Loucy (cell line): ENCODE results near the gene KYAT1.
"Not testable (repeated sequence)": the region's sequence is repeated elsewhere in the genome, so short reads cannot be mapped to it uniquely, and the experiment has no call there.

Experiments used
- H2AFZ ChIP-seq: fragments of 200-600 bp; sonication (generic); 2 replicates; pipeline ENCODE4 v1.6.0; 2016; ENCODE audit warnings: antibody characterized with exemption, mild to moderate bottlenecking, low read length, moderate library complexity
- H3F3A ChIP-seq: fragments of 200-600 bp; 2 replicates; pipeline ENCODE4 v1.6.0; 2016; ENCODE audit warnings: antibody characterized with exemption, low read depth, mild to moderate bottlenecking
- H3K27me3 ChIP-seq: fragments of 200-600 bp; sonication (generic); 2 replicates; pipeline ENCODE4 v1.6.1; 2014; ENCODE audit warnings: low read length, mild to moderate bottlenecking; ENCODE audit not compliant: insufficient read depth, poor library complexity, severe bottlenecking
- H3K36me3 ChIP-seq: fragments of 200-600 bp; sonication (generic); 2 replicates; pipeline ENCODE4 v1.6.1; 2016; ENCODE audit warnings: low read length; ENCODE audit not compliant: insufficient read depth
- H3K4me1 ChIP-seq: fragments of 200-600 bp; sonication (generic); 2 replicates; pipeline ENCODE4 v1.5.1; 2014; ENCODE audit warnings: low read length, mild to moderate bottlenecking; ENCODE audit not compliant: insufficient read depth, poor library complexity, severe bottlenecking
- H3K4me2 ChIP-seq: fragments of 200-600 bp; sonication (generic); 2 replicates; pipeline ENCODE4 v1.6.0; 2014; ENCODE audit warnings: antibody characterized with exemption, low read length, low read depth, mild to moderate bottlenecking; ENCODE audit not compliant: poor library complexity, severe bottlenecking
- H3K4me3 ChIP-seq: fragments of 200-600 bp; sonication (generic); 2 replicates; pipeline ENCODE4 v1.5.1; 2014; ENCODE audit warnings: low read length, mild to moderate bottlenecking, mixed read lengths; ENCODE audit not compliant: poor library complexity, severe bottlenecking
- H3K79me2 ChIP-seq: fragments of 200-600 bp; sonication (generic); 2 replicates; pipeline ENCODE4 v1.6.1; 2014; ENCODE audit warnings: low read length; ENCODE audit not compliant: insufficient read depth
- H3K9ac ChIP-seq: fragments of 200-600 bp; sonication (generic); 2 replicates; pipeline ENCODE4 v1.6.0; 2014; ENCODE audit warnings: mild to moderate bottlenecking, low read depth, low read length, moderate library complexity; ENCODE audit not compliant: poor library complexity, severe bottlenecking
- H3K9me2 ChIP-seq: fragments of 200-600 bp; sonication (generic); replicated peaks from 2 replicates; pipeline ENCODE4 v1.6.1; 2016; ENCODE audit warnings: low read depth, low read length, mixed read lengths
- H3K9me3 ChIP-seq: fragments of 200-600 bp; sonication (generic); 2 replicates; pipeline ENCODE4 v1.6.1; 2014; ENCODE audit warnings: mild to moderate bottlenecking, antibody characterized with exemption, low read length, low read depth; ENCODE audit not compliant: insufficient read depth
- H4K20me1 ChIP-seq: fragments of 200-600 bp; sonication (generic); 2 replicates; pipeline ENCODE4 v1.6.0; 2014; ENCODE audit warnings: antibody characterized with exemption, low read length, mild to moderate bottlenecking; ENCODE audit not compliant: insufficient read depth, poor library complexity, severe bottlenecking
- EZH2phosphoT487 ChIP-seq: fragments of 200-600 bp; IDR thresholded peaks from 2 replicates; pipeline ENCODE4 v1.6.1; 2018; ENCODE audit warnings: antibody characterized with exemption, mild to moderate bottlenecking, moderate library complexity, borderline replicate concordance
- TF ChIP-seq, protein P1 (sequence below): fragments of 200-600 bp; sonication (generic); conservative IDR thresholded peaks from 2 replicates; pipeline ENCODE4 v1.5.1; 2014; ENCODE audit warnings: mild to moderate bottlenecking, antibody characterized with exemption, low read length

KYAT1 gene

DNA sequence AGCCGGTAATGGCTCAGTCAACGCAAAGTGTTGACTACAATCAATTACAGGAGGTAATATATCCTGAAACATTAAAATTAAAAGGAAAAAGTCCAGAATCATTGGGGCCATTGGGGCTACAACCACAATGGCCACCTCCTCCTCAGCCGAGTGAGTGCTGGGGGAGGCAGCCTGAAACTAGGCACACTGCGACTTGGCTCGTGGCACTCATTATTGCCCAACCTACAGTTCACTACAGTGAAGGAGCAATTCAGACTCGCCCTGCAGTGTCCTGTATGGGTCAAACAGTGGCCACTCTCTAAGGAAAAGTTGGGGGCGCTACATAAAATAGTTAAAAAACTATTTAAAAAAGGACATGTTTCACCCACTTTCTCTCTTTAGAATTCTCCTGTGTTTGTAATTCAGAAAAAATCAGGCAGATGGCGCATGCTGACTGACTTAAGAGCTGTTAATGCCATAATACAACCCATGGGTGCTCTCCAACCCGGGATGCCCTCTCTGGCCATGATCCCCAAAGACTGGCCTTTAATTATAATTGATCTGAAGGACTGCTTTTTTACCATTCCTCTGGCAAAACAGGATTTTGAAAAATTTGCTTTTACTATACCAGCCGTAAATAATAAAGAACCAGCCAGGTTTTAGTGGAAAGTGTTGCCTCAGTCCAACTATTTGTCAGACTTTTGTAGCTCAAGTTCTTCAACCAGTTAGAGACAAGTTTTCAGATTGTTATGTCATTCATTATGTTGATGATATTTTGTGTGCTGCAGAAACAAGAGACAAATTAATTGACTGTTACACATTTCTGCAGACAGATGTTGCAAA is 29.8 kb downstream of the KYAT1 start:
- not testable (repeated sequence) for H3K4me1 ChIP-seq, H3K79me2 ChIP-seq

DNA sequence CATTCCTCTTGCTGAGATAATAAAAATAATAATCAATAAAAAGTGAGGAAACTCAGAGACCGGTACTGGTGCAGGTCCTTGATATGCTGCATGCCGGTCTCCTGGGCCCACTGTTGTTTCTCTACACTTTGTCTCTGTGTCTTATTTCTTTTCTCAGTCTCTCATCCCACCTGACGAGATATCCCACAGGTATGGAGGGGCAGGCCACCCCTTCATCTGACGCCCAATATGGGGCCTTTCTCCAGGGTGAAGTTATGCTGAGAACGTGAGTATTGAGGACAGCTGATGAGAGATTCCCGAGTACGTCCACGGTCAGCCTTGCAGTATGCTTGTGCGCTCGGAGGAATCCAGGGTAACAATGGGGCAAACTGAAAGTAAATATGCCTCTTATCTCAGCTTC is 30.7 kb downstream of the KYAT1 start:
- H3F3A ChIP-seq, H3K4me2 ChIP-seq, H3K9me2 ChIP-seq, H3K9ac ChIP-seq, H3K9me3 ChIP-seq, H4K20me1 ChIP-seq, H3K36me3 ChIP-seq, H3K27me3 ChIP-seq, H3K4me3 ChIP-seq, H3K4me1 ChIP-seq, H3K79me2 ChIP-seq, H2AFZ ChIP-seq: not testable (repeated sequence)

More for the DNA sequence above, 29.8 kb downstream of the KYAT1 start:
- H3K4me3 ChIP-seq, H3K4me2 ChIP-seq, H3K9ac ChIP-seq, H4K20me1 ChIP-seq, H3K9me2 ChIP-seq, H3K27me3 ChIP-seq, H3K9me3 ChIP-seq, H2AFZ ChIP-seq, H3K36me3 ChIP-seq, H3F3A ChIP-seq: not testable (repeated sequence)
- TF ChIP-seq, protein P1, sequence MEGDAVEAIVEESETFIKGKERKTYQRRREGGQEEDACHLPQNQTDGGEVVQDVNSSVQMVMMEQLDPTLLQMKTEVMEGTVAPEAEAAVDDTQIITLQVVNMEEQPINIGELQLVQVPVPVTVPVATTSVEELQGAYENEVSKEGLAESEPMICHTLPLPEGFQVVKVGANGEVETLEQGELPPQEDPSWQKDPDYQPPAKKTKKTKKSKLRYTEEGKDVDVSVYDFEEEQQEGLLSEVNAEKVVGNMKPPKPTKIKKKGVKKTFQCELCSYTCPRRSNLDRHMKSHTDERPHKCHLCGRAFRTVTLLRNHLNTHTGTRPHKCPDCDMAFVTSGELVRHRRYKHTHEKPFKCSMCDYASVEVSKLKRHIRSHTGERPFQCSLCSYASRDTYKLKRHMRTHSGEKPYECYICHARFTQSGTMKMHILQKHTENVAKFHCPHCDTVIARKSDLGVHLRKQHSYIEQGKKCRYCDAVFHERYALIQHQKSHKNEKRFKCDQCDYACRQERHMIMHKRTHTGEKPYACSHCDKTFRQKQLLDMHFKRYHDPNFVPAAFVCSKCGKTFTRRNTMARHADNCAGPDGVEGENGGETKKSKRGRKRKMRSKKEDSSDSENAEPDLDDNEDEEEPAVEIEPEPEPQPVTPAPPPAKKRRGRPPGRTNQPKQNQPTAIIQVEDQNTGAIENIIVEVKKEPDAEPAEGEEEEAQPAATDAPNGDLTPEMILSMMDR = peak; percentile 39

GRCh38 chr9:128847803-128848202 is 33.9 kb downstream of the KYAT1 start:
- Histone ChIP-seq H4K20me1 (no peaks in the 10 kb centered on the region), H2AFZ (no peak overlapping the region), H3K4me1 (no peaks in the 10 kb centered on the region), H3K36me3 (no peaks in the 10 kb centered on the region), H3K9ac (no peak overlapping the region), H3K4me3 (no peak overlapping the region), H3F3A (no peaks in the 10 kb centered on the region), H3K27me3 (no peaks in the 10 kb centered on the region), H3K9me3 (no peaks in the 10 kb centered on the region), H3K9me2 (no peaks in the 10 kb centered on the region), H3K4me2 (no peak overlapping the region), H3K79me2 (no peaks in the 10 kb centered on the region)
- no peak for TF ChIP-seq EZH2phosphoT487
- TF ChIP-seq, protein P1 = no peak

- Histone ChIP-seq H3K4me3 (no peak overlapping the region), H3K36me3 (no peaks in the 10 kb centered on the region), H2AFZ (no peak overlapping the region), H3F3A (no peaks in the 10 kb centered on the region), H3K4me2 (no peak overlapping the region), H3K9ac (no peak overlapping the region), H3K27me3 (no peaks in the 10 kb centered on the region), H3K9me3 (no peaks in the 10 kb centered on the region), H3K9me2 (no peaks in the 10 kb centered on the region), H4K20me1 (no peaks in the 10 kb centered on the region), H3K4me1 (no peaks in the 10 kb centered on the region), H3K79me2 (no peaks in the 10 kb centered on the region)
- TF ChIP-seq, protein P1 = no peak
- TF ChIP-seq EZH2phosphoT487 = no peak
Observed at GRCh38 chr9:128846680-128847030, 35.1 kb downstream of the KYAT1 start.
